ENCODE data around the gene GPD2.

The GPD2 gene

DNA sequence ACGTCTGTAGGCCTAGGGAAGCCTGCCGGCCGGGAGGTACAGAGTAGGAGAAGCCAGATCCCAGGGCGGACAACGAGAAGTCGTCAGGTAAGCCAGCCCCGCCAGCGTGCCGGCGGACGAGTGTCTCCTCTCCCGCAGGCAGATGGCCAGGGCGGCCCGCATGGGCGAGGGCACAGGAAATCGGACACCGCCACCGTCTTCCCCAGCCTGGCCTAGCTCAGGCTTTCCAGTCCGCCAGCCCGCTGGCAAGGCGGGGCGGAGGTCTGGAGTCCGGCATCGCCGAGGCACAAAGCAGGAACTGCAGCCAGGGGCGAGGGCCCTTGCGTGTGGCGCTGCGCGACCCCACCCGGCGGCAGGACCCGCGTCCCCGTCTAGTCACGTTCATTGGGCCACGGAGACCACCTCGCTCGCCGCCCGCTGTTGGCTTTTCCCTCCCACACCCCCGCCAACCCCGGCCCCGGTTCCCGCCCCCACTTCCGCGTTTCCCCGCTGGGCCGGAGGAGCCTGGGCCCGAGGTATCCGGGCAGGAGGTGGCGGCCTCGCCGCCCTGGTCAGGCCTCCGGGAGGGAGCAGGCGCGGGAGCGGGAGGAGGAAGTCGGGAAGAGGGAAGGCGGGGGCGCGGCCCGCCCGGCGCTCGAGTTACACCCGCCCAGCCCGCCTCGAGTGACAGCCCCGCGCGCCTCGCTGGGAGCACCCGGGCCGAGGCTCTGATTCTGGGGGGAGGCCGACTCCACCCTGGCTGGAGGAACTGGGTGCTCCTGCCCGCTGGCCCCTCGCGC lies at the start of gene GPD2:
Gene GPD2, plus strand, starts transcription at position 662 of the 779 bp plus-strand sequence. CDS start 39,727 bp downstream, outside the sequence.
- DNase-seq (ENCODE audit: low read depth in 2 of 2), result peak; percentile 21 to 26

DNA sequence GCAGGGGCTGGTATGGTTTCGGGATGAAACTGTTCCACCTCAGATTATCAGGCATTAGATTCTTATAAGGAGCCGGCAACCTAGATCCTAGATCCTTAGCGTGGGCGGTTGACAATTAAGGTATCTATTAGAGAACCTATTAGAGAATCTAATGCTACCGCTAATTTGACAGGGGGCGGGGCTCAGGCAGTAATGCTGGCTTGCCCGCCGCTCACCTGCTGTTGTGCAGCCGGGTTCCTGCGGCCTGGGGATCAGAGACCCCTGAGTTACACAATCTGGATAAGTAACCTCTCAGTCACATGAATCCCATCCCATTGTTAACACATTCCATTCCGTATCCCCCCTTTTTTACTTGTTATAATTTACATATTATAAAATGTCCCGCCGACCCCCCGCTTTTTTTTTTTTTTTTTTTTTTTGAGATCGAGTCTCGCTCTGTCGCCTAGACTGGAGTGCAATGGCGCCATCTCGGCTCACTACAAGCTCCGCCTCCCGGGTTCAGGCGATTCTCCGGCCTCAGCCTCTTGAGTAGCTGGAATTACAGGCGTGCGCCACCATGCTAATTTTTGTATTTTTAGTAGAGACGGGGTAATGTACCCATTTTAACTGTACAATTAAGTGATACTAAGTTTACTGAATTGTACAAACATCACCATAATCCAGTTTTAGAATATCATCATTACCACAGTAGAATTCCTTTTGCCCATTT lies 42.0 kb upstream of the GPD2 start:
- DNase-seq (ENCODE audit: low read depth in 2 of 2), result no peak

DNA sequence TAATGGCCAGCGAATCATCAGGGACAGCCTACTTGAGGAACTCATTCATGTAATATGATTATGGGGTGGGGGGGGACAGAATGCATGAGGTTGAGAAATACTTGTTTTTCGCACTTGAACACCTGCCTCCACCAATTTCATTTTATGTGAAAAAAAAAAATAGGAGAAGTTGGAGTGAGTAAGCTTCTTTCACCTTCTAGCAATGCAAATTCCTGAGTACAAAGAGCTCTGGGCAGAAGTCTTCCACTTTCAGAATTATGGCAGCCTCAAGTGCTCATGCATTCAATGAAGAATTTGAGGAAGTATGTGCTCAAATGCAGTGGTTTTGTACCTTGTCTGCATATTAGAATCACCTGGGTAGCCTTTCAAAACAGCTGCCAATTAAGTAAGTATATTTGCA lies 40.1 kb upstream of the GPD2 start:
- no peak for DNase-seq (ENCODE audit: low read depth in 2 of 2)

DNA sequence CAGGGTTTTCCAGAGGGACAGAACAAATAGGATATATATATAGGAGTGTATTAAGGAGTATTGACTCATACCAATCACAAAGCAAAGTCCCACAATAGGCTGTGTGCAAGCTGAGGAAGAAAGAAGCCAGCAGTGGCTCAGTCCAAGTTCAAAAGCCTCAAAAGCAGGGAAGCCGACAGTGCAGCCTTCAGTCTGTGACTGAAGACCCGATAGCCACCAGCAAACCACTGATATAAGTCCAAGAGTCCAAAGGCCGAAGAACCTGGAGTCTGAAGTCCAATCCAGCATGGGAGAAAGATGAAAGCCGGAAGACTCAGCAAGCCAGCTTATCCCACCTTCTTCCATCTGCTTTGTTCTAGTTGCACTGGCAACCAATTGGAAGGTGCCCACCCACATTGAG lies 39.0 kb upstream of the GPD2 start:
- no peak for DNase-seq (ENCODE audit: low read depth in 2 of 2)

GRCh38 chr2:156398176-156398575 lies 38.0 kb upstream of the GPD2 start:
- DNase-seq (ENCODE audit: low read depth in 2 of 2), result no peak

GRCh38 chr2:156399224-156399949 lies 36.8 kb upstream of the GPD2 start:
- no peak for DNase-seq (ENCODE audit: low read depth in 2 of 2)

DNA sequence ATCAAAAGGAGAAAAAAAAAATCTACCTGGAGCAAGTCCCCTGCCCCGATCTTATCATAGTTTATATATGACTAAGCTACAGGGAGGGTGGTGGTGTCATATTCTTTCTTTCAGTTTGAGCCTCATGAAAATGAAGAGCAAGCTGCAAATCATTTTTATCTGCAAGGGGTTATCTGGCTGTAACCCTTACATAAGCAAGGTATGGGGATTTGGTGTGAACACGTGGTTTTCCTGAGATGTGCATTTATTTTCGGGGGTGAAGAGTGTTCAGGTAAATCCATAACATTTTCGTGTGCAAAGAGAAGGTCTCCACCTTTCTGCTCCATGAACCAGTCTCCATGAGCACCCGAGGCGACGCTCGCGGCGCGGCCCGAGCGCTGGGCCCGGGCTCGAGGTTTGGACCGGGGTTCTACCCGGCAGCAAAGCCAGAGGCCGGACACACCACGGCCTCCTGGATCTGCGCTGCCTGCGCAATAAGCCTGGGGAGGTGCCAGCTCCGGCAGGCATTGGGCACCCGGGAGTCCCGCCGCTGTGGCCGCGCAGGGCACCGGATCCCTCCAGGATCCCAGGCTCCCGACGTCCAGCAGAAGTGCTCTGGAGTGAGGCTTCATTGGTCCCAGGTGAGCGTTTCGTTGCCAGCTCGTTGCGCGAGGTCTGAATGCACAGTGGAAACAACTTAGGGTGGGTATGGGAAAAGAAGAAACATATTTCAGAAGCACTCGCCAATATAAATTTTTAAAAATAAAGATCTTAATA lies 36.1 kb upstream of the GPD2 start:
- peak in 1 of 2 donors; percentile 15 for DNase-seq (ENCODE audit: low read depth in 2 of 2)

GRCh38 chr2:156400706-156401678 lies 35.2 kb upstream of the GPD2 start:
- peak; percentile 62 to 64 for DNase-seq (ENCODE audit: low read depth in 2 of 2)

- DNase-seq (ENCODE audit: low read depth in 2 of 2), result no peak
Observed at GRCh38 chr2:156401861-156402260, 34.3 kb upstream of the GPD2 start.

- no peak for DNase-seq (ENCODE audit: low read depth in 2 of 2)
Observed at GRCh38 chr2:156405586-156405985, 30.6 kb upstream of the GPD2 start.

GRCh38 chr2:156411835-156412234 lies 24.3 kb upstream of the GPD2 start:
- no peak for DNase-seq (ENCODE audit: low read depth in 2 of 2)

GRCh38 chr2:156421851-156422250 lies 14.3 kb upstream of the GPD2 start:
- DNase-seq (ENCODE audit: low read depth in 2 of 2), result no peak

DNA sequence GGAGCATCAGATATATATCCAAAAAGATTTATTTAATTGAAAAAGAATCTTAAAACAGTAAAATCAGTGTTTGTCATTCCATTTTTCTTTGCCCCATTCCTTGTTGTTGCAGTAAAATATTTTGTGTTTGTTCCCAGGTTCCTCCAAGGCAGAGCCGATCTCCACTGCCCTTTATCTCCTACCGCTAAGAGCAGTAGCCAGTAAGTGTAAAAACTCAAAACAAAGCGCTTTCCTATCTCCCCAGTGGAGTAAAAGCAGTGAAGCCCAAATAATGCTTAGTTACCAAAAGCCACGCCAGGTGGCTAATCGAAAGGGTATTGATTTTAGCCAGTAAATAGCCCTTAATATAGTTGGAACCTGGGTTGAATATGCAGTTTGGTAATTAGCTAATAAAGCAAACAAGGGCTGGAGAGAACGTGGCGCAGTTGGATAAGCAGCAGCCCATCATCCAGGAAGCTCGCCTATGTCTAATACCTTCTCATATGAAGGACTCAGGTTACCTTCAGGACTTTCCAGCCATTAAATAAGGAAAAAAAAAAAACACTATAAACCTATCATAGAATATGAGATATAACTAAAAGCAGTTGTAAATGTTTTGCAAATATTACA lies 12.4 kb upstream of the GPD2 start:
- DNase-seq (ENCODE audit: low read depth in 2 of 2), result no peak

DNA sequence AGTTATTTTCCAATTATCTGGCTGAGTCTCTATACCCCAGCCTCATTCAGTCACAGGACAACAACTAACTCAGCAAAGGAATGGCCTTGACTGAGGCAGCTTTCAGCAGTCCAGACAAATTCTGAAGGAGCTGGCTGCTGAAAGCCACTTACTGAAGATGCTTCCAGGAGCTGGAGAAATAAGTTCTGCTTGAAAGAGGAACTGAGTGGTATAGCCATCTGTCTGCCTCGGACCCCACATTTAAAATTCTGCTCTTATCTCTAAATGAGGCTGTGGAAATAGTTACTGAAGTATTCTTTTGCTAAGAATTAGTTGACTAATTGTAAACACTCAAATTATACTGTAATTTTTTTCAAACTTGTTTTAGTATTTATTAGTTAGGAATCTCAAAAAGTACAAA lies 9.1 kb upstream of the GPD2 start:
- DNase-seq (ENCODE audit: low read depth in 2 of 2), result no peak

DNA sequence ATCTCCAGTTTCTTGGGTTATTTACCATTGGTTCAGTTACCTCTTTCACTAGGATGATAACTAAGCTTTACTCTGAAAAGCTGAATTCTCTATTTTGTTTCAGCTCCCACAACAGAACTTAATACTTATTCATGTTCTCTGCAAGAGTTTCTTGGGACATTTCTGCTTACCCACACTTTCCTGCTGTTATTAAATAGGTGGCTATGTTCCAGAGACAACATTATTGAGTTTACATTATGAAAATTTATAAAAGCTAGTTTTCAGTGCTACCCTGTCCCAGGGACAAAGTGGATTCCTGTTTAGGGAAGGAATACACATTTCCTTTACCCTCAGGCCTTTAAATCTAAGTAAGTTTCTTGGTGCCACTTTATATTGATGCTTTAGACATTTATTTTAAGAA lies 7.0 kb upstream of the GPD2 start:
- no peak for DNase-seq (ENCODE audit: low read depth in 2 of 2)

- DNase-seq (ENCODE audit: low read depth in 2 of 2), result no peak
Observed at GRCh38 chr2:156430236-156430979, 5.8 kb upstream of the GPD2 start.

GRCh38 chr2:156430980-156431358 lies 5.2 kb upstream of the GPD2 start:
- no peak for DNase-seq (ENCODE audit: low read depth in 2 of 2)

DNA sequence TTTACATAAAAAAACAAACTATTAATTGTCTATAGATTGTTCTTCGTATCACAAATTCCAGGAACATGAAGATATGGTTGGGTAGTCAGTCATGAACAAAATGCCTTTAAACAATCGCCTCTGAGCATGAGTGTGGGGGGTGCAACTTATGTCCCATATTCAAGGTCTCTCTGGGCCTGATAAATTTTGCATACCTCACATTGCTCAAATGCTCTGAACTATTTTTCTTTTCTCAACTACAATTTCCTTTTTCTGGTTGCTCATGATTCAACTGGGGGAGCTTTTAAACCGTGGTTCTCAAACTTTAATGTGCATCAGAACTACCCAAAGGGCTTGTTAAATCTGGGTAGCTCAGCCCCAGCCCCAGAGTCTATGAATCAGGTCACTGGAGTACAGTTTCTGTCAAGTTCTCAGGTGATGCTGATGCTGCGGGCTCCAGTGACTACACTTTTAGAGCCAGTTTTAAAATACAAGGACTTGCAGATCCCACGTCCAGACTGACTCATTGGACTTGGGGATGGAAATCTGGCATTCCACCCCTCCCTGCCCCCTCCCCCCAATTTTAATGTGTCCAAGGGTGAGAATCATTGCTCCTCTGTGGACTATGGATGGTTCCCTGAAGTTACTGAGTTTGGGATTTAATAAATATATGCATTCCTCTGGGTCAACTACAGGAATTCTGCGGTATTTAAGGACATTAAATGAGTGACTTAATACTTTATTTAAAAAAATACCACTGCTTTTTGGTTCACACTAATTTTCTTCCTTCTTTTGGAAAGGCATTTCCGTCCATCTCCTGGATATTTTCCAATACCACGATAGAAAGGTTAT lies 1.5 kb upstream of the GPD2 start:
- DNase-seq (ENCODE audit: low read depth in 2 of 2), result no peak

GRCh38 chr2:156435396-156435717 lies 822 bp upstream of the GPD2 start:
- no peak for DNase-seq (ENCODE audit: low read depth in 2 of 2)
